Measurements from ENCODE around the gene MAGED1. TPM values are rescaled to one million over a fixed set of nuclear protein-coding genes. Genes with fewer than 3 reads are reported as not detected.

The MAGED1 gene
- polyA plus RNA-seq, 1 donor (not counting 4 experiments of a cell fraction or from before 2014, with no cell fraction given), result 74.8 TPM

- FAIRE-seq, result no peak
- no peaks in the 10 kb centered on the region for H3K4me1 ChIP-seq (ENCODE audit: control insufficient read depth, extremely low read depth, insufficient read depth, low read length)
- H3K4me2 ChIP-seq (ENCODE audit: control insufficient read depth, extremely low read depth, insufficient read depth, low read depth, low read length), result no peak overlapping the region
- no peak overlapping the region for H3K4me3 ChIP-seq (ENCODE audit: control insufficient read depth in 2 of 3, extremely low read depth in 1 of 3, insufficient read depth in 2 of 3, low read depth in 1 of 3, low read length in 3 of 3)
- no peaks in the 10 kb centered on the region for H3K9me3 ChIP-seq (ENCODE audit: control insufficient read depth, low read depth, low read length)
- no peak for DNase-seq (ENCODE audit: low read depth, low spot score)
- H3K9ac ChIP-seq (ENCODE audit: control insufficient read depth, extremely low read depth, insufficient read depth, low read length), result no peak overlapping the region
- no peak for TF ChIP-seq EZH2 (IDR thresholded peaks at IDR 0.05; ENCODE audit: low read length)
- TF ChIP-seq, protein P1, sequence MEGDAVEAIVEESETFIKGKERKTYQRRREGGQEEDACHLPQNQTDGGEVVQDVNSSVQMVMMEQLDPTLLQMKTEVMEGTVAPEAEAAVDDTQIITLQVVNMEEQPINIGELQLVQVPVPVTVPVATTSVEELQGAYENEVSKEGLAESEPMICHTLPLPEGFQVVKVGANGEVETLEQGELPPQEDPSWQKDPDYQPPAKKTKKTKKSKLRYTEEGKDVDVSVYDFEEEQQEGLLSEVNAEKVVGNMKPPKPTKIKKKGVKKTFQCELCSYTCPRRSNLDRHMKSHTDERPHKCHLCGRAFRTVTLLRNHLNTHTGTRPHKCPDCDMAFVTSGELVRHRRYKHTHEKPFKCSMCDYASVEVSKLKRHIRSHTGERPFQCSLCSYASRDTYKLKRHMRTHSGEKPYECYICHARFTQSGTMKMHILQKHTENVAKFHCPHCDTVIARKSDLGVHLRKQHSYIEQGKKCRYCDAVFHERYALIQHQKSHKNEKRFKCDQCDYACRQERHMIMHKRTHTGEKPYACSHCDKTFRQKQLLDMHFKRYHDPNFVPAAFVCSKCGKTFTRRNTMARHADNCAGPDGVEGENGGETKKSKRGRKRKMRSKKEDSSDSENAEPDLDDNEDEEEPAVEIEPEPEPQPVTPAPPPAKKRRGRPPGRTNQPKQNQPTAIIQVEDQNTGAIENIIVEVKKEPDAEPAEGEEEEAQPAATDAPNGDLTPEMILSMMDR (optimal IDR thresholded peaks at IDR 0.05 in 1 of 3, IDR thresholded peaks at IDR 0.05 in 1 of 3, conservative IDR thresholded peaks at IDR 0.05 in 1 of 3; ENCODE audit: extremely low read depth in 1 of 3, insufficient read depth in 2 of 3, low read length in 3 of 3), result no peak
- no peak overlapping the region for H2AFZ ChIP-seq (ENCODE audit: control insufficient read depth, low read length)
- no peaks in the 10 kb centered on the region for H3K79me2 ChIP-seq (ENCODE audit: control insufficient read depth, insufficient read depth, low read length)
- H3K27ac ChIP-seq (ENCODE audit: control insufficient read depth, insufficient read depth, low read length), result no peak overlapping the region
- H3K36me3 ChIP-seq (ENCODE audit: control insufficient read depth in 2 of 2, extremely low read depth in 1 of 2, insufficient read depth in 2 of 2, low read length in 2 of 2), result no peaks in the 10 kb centered on the region
- H4K20me1 ChIP-seq (ENCODE audit: control insufficient read depth, extremely low read depth, insufficient read depth, low read length), result no peaks in the 10 kb centered on the region
- H3K27me3 ChIP-seq (ENCODE audit: control insufficient read depth, extremely low read depth, insufficient read depth, low read length), result no peaks in the 10 kb centered on the region
- dilution Hi-C loops (cut with MboI; ENCODE audit: extremely low pct_ligation_motif_present, low sequenced_read_pairs), result no loop called here
- no peaks in the 10 kb centered on the region for H3K9me1 ChIP-seq (ENCODE audit: control insufficient read depth, extremely low read depth, insufficient read depth, low read length)
Measured at GRCh38 chrX:51876441-51876840, 17.0 kb upstream of the MAGED1 start.

DNA sequence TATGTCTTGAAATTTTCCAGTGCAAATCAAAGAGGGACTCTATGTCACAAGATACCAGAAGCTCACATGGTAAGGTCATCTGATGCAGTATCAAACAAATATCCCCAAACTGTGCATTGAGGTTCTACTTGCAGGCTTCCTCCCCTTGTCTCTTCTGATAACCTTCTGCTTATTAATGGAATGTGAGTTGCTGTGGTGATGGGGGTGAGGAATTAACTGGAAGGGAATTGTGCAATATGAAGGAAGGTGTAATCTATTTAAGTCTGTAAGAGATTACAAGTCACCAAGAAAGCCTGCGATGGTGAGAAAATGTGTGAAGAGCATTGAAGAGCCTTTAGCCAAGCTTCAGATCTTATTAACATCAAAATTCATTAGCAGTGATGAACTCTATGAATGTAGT is 15.4 kb upstream of the MAGED1 start:
- H3K27me3 ChIP-seq (ENCODE audit: control insufficient read depth, extremely low read depth, insufficient read depth, low read length), result no peaks in the 10 kb centered on the region
- no peak overlapping the region for H3K9ac ChIP-seq (ENCODE audit: control insufficient read depth, extremely low read depth, insufficient read depth, low read length)
- no peak overlapping the region for H3K4me3 ChIP-seq (ENCODE audit: control insufficient read depth in 2 of 3, extremely low read depth in 1 of 3, insufficient read depth in 2 of 3, low read depth in 1 of 3, low read length in 3 of 3)
- TF ChIP-seq EZH2 (IDR thresholded peaks at IDR 0.05; ENCODE audit: low read length), result no peak
- TF ChIP-seq, protein P1 (optimal IDR thresholded peaks at IDR 0.05 in 1 of 3, IDR thresholded peaks at IDR 0.05 in 1 of 3, conservative IDR thresholded peaks at IDR 0.05 in 1 of 3; ENCODE audit: extremely low read depth in 1 of 3, insufficient read depth in 2 of 3, low read length in 3 of 3), result no peak
- dilution Hi-C loops (cut with MboI; ENCODE audit: extremely low pct_ligation_motif_present, low sequenced_read_pairs), result no loop called here
- no peaks in the 10 kb centered on the region for H3K9me3 ChIP-seq (ENCODE audit: control insufficient read depth, low read depth, low read length)
- no peak overlapping the region for H3K27ac ChIP-seq (ENCODE audit: control insufficient read depth, insufficient read depth, low read length)
- FAIRE-seq (no peak), DNase-seq (ENCODE audit: low read depth, low spot score) (no peak)
- no peaks in the 10 kb centered on the region for H3K4me1 ChIP-seq (ENCODE audit: control insufficient read depth, extremely low read depth, insufficient read depth, low read length)
- H2AFZ ChIP-seq (ENCODE audit: control insufficient read depth, low read length), result no peak overlapping the region
- H3K79me2 ChIP-seq (ENCODE audit: control insufficient read depth, insufficient read depth, low read length), result no peaks in the 10 kb centered on the region
- no peaks in the 10 kb centered on the region for H3K36me3 ChIP-seq (ENCODE audit: control insufficient read depth in 2 of 2, extremely low read depth in 1 of 2, insufficient read depth in 2 of 2, low read length in 2 of 2)
- H3K4me2 ChIP-seq (ENCODE audit: control insufficient read depth, extremely low read depth, insufficient read depth, low read depth, low read length), result no peak overlapping the region
- H4K20me1 ChIP-seq (ENCODE audit: control insufficient read depth, extremely low read depth, insufficient read depth, low read length), result no peaks in the 10 kb centered on the region
- no peaks in the 10 kb centered on the region for H3K9me1 ChIP-seq (ENCODE audit: control insufficient read depth, extremely low read depth, insufficient read depth, low read length)
